Esophagus squamous epithelium (tissue), 4 donors: ENCODE results near the gene PCDHB4.
"Not testable (repeated sequence)": the region's sequence is repeated elsewhere in the genome, so short reads cannot be mapped to it uniquely, and the experiment has no call there.

ENCODE experiments used
- POLR2A ChIP-seq, 4 donors: fragments of 450-650 bp; IDR thresholded peaks; one replicate each; pipeline ENCODE4 v1.6.1; 2017; ENCODE audit warnings: antibody characterized with exemption in 4 of 4, mild to moderate bottlenecking in 4 of 4, moderate library complexity in 3 of 4
- TF ChIP-seq, protein P1 (sequence below), 6 experiments: fragments of 450-650 bp in 4 of 6; fragments of 200-600 bp in 2 of 6; sonication (generic) in 2 of 6; IDR thresholded peaks; one replicate each; pipeline ENCODE4 v1.5.1; 2016 to 2019; ENCODE audit warnings: antibody characterized with exemption in 6 of 6, mild to moderate bottlenecking in 4 of 6, moderate library complexity in 4 of 6

DNA sequence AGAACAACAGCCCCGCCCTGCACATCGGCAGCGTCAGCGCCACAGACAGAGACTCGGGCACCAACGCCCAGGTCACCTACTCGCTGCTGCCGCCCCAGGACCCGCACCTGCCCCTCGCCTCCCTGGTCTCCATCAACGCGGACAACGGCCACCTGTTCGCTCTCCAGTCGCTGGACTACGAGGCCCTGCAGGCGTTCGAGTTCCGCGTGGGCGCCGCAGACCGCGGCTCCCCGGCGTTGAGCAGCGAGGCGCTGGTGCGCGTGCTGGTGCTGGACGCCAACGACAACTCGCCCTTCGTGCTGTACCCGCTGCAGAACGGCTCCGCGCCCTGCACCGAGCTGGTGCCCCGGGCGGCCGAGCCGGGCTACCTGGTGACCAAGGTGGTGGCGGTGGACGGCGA is 25.4 kb upstream of the PCDHB4 start:
- TF ChIP-seq, protein P1, sequence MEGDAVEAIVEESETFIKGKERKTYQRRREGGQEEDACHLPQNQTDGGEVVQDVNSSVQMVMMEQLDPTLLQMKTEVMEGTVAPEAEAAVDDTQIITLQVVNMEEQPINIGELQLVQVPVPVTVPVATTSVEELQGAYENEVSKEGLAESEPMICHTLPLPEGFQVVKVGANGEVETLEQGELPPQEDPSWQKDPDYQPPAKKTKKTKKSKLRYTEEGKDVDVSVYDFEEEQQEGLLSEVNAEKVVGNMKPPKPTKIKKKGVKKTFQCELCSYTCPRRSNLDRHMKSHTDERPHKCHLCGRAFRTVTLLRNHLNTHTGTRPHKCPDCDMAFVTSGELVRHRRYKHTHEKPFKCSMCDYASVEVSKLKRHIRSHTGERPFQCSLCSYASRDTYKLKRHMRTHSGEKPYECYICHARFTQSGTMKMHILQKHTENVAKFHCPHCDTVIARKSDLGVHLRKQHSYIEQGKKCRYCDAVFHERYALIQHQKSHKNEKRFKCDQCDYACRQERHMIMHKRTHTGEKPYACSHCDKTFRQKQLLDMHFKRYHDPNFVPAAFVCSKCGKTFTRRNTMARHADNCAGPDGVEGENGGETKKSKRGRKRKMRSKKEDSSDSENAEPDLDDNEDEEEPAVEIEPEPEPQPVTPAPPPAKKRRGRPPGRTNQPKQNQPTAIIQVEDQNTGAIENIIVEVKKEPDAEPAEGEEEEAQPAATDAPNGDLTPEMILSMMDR (IDR thresholded peaks at IDR 0.05) = not testable (repeated sequence)
- TF ChIP-seq POLR2A (IDR thresholded peaks at IDR 0.05) = not testable (repeated sequence)
